AG04450 (cell line): ENCODE measurements around the gene GOLPH3. TPM values are rescaled to one million over a fixed set of nuclear protein-coding genes. Genes with fewer than 3 reads are reported as not detected.
A peak's percentile ranks its signal among the peaks of the same experiment; 100 is the strongest.

Source experiments
- CTCF ChIA-PET: fragments of 300-600, 350-600 bp; formaldehyde crosslinking; extraction: SDS; loops from one replicate; lab custom pipeline; 2022; ENCODE audit warnings: antibody characterized with exemption, inconsistent platforms; lab: Charles Lee
- POLR2A ChIA-PET: fragments of 350-600 bp; formaldehyde crosslinking; extraction: SDS; loops from one replicate; lab custom pipeline; 2021; ENCODE audit warnings: antibody characterized with exemption, inconsistent platforms; lab: Yijun Ruan, JAX
- DNase-seq: peaks from one replicate; pipeline ENCODE4 v3.0.0-alpha.2; 2011; ENCODE audit warnings: low read depth, low spot score
- H3K27ac ChIP-seq: one replicate; pipeline ENCODE4 v1.5.1; 2012; ENCODE audit warnings: low read depth, low read length, control low read depth
- H3K27me3 ChIP-seq: one replicate; pipeline ENCODE4 v1.6.0; 2012; ENCODE audit warnings: low read length; ENCODE audit not compliant: control insufficient read depth, insufficient read depth
- H3K4me3 ChIP-seq: 2 replicates; pipeline ENCODE4 v1.5.1; 2011; ENCODE audit warnings: mild to moderate bottlenecking, low read depth, low read length, control low read depth
- H3K9me3 ChIP-seq: 2 replicates; pipeline ENCODE4 v1.5.1; 2012; ENCODE audit warnings: low read length; ENCODE audit not compliant: control insufficient read depth, insufficient read depth
- polyA plus RNA-seq: library from polyadenylated mRNA; depleted of rRNA; stranded (reverse); fragments of >200 nt; gene quantifications from 2 replicates; pipeline ENCODE4 v1.2.3, GENCODE V29; 2011
- TF ChIP-seq, protein P1 (sequence below): IDR thresholded peaks from 2 replicates; pipeline ENCODE4 v1.5.1; 2011; ENCODE audit warnings: low read depth, low read length, control low read depth, inconsistent platforms

The GOLPH3 gene
- polyA plus RNA-seq, 1 experiment = 80.1 TPM

DNA sequence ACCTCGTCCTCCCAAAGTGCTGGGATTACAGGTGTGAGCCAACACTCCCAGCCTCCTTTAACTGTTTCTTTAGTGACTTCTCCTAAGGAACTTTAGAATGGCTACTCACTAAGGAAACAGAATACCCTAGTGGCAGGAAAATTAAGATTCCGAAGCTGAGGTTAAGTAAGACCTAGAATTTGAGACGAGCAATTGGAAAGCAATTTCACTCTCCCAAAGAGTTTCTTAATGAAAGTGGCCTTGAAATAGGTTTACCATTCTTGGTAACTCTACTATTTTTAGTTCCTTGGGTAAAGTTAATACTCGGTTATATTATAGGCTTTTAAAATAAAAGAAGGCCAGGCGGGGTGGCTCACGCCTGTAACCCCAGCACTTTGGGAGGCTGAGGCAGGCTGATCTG lies 22.9 kb upstream of the GOLPH3 start:
- Histone ChIP-seq H3K27me3 (no peaks in the 10 kb centered on the region), H3K9me3 (no peaks in the 10 kb centered on the region), H3K4me3 (no peak overlapping the region), H3K27ac (no peak overlapping the region)
- TF ChIP-seq, protein P1, sequence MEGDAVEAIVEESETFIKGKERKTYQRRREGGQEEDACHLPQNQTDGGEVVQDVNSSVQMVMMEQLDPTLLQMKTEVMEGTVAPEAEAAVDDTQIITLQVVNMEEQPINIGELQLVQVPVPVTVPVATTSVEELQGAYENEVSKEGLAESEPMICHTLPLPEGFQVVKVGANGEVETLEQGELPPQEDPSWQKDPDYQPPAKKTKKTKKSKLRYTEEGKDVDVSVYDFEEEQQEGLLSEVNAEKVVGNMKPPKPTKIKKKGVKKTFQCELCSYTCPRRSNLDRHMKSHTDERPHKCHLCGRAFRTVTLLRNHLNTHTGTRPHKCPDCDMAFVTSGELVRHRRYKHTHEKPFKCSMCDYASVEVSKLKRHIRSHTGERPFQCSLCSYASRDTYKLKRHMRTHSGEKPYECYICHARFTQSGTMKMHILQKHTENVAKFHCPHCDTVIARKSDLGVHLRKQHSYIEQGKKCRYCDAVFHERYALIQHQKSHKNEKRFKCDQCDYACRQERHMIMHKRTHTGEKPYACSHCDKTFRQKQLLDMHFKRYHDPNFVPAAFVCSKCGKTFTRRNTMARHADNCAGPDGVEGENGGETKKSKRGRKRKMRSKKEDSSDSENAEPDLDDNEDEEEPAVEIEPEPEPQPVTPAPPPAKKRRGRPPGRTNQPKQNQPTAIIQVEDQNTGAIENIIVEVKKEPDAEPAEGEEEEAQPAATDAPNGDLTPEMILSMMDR = no peak
- DNase-seq = no peak
- CTCF ChIA-PET = no interaction called here
- POLR2A ChIA-PET = no interaction called here

DNA sequence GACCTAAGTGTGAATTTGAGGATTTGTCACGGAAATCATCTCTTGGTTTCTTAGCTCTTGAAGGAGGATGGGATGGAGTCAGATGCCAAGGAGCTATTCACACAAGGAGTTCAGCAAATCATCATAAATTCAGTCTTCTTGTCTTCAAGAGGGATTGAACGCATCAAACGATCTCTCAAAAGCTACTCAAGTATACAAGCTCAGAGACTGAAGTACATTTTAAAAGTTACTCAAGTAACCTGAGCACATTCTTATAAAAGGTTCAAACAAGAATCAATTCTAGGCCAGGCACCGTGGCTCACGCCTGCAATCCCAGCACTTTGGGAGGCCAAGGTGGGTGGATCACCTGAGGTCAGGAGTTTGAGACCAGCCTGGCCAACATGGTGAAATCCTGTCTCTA lies 21.1 kb upstream of the GOLPH3 start:
- no peak for DNase-seq
- H3K27ac ChIP-seq = no peak overlapping the region
- TF ChIP-seq, protein P1 = no peak
- H3K9me3 ChIP-seq = no peaks in the 10 kb centered on the region
- H3K4me3 ChIP-seq = no peak overlapping the region
- ChIA-PET CTCF (interaction anchor here (0.6 to 1.0 kb wide), 2 partner anchors 38 to 88 kb away, joined by 4 to 5 read pairs; no protein-coding TSS in a partner anchor), POLR2A (no interaction called here)
- H3K27me3 ChIP-seq = no peaks in the 10 kb centered on the region

DNA sequence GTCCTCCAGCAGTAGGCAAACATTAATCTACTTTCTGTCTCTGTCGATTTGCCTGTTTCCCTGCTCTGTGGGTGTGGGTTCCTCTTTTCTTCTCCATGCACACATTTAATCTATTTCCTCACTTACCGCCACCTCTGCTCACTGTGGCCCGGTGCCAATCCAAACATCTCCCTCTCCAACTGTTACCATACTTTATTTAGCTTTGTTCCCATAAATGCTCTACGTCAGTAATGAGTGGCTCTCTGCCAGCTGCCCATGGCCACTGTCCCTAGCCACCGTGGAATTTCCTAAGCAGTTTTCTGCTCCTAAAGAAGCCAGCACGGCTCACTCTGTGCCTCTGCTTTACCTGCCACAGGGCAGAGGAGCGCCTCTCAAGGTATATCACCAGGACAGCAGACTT lies 19.5 kb upstream of the GOLPH3 start:
- H3K4me3 ChIP-seq = no peak overlapping the region

DNA sequence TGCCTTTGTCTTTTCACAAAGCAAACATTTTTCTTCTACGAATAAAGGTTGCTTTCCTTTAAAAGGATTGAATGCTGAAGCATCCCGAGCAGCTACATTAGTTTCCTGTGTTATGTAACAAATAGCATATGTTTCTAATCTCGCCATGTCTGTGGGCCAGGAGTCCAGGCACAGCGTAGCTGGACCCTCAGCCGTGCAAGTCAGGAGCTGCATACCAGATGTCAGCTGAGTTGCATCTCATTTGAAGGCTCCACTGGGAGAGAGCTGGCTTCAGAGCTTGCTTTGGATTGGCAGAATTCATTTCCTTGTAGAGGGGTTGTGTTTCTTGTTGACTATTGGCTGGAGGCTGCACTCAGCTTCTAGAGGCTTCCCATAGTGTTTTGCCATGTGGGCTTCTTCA lies 16.0 kb upstream of the GOLPH3 start:
- no peaks in the 10 kb centered on the region for H3K27me3 ChIP-seq
- POLR2A ChIA-PET = interaction anchor here (0.6 to 1.3 kb wide), 2 partner anchors 16 to 32 kb away, joined by 4 to 5 read pairs; partner anchors contain the start of gene GOLPH3
- CTCF ChIA-PET = interaction anchor here (0.6 to 1.0 kb wide), 2 partner anchors 10 to 44 kb away, joined by 3 to 5 read pairs; no protein-coding TSS in a partner anchor
- TF ChIP-seq, protein P1 = no peak
- peak overlapping the region; percentile 31 for H3K27ac ChIP-seq
- peak; percentile 59 for DNase-seq
- no peak overlapping the region for H3K4me3 ChIP-seq
- peaks cover 5% of the 10 kb centered on the region for H3K9me3 ChIP-seq

More for the DNA sequence above, 19.5 kb upstream of the GOLPH3 start:
- no peak for DNase-seq
- POLR2A ChIA-PET = interaction anchor here (0.6 to 1.4 kb wide), 2 partner anchors 19 to 23 kb away, joined by 3 read pairs; partner anchors contain the start of gene GOLPH3
- no peaks in the 10 kb centered on the region for H3K27me3 ChIP-seq
- H3K9me3 ChIP-seq = peaks cover 3% of the 10 kb centered on the region
- H3K27ac ChIP-seq = no peak overlapping the region
- TF ChIP-seq, protein P1 = no peak
- CTCF ChIA-PET = interaction anchor here (0.7 kb wide), 1 partner anchor 40 kb away, joined by 3 read pairs; no protein-coding TSS in a partner anchor

DNA sequence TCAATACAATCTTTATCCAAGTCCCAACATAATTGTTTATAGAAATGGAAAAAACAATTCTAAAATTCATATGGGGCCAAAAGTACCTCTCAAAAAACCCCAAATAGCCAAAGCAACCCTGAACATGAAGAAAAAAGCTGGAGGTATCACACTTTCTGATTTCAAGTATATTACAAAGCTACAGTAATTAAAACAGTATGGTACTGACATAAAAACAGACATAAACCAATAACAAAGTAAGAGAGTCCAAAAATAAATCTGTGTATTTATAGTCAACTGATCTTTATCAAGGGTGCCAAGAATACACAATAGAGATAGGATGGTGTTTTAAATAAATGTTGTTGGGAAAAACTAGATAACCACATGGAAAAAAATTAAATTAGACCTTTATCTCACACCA lies 13.6 kb upstream of the GOLPH3 start:
- TF ChIP-seq, protein P1 = no peak
- H3K4me3 ChIP-seq = no peak overlapping the region
- no peak for DNase-seq
- H3K9me3 ChIP-seq = peaks cover 5% of the 10 kb centered on the region
- H3K27me3 ChIP-seq = no peaks in the 10 kb centered on the region
- CTCF ChIA-PET = no interaction called here
- H3K27ac ChIP-seq = no peak overlapping the region
- POLR2A ChIA-PET = no interaction called here
